NCI-H187 (cell line): ENCODE measurements around the gene LDLRAD4.

Source experiments
- DNase-seq, 2 experiments: peaks; one replicate each; lab custom pipeline; 2025; lab: John Stamatoyannopoulos, UW

The LDLRAD4 gene

DNA sequence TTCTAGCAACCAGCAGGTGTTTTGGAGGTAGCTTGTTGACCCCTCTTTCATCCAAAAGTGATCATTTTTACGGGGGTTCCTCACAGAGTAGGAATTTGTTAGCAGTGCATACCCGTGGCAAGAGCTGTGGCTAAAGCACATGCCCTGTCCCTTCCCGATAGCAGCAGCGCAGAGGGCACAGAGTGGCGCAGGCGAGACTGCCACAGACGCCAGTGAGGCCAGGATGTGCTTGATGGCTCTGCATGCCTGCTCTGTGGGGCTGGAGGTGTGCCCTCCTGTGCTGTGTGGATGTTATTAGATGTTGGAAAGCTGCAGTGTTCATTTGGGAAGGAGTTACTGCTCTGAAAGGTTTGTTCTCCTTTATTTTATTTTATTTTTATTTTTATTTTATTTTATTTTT is 354.2 kb downstream of the LDLRAD4 start:
- no peak for DNase-seq

DNA sequence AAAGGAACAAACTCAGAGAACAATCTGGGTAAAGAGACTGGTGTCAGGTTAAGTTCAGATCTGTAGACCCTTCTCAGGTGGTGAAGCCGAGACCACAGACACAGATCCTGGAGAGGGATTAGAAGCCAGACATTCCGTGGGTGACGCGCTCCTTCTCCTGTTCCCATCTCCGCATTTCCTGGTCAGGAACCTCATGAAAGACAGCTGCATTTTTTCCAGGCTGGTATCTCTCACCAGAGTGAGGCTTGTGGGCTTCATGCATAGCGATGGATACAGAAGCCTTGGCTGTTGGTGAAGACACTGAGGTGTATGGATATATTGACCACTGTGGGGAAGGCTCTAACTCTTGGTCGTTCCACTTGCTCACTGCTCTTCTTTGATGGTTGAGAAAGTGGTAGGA is 355.2 kb downstream of the LDLRAD4 start:
- no peak for DNase-seq

DNA sequence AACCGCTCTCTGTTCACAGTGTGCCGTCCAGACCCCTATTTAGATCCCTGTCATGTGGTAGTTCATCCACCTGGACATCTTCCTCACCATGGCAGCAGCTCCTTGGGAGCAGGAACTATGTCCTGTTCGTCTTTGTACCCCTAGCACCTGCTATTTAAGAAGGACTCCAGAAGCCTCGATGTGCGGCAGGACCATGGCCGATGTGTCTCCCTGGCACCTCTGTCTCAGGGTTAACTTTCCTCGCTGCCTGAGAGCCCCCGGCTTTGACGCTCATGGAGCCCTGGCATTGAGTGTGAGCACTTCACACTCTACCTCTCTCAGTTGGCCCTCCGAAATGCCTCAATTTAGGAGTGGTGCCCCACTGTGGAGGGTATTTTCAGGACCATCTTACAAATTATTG is 355.8 kb downstream of the LDLRAD4 start:
- no peak for DNase-seq

DNA sequence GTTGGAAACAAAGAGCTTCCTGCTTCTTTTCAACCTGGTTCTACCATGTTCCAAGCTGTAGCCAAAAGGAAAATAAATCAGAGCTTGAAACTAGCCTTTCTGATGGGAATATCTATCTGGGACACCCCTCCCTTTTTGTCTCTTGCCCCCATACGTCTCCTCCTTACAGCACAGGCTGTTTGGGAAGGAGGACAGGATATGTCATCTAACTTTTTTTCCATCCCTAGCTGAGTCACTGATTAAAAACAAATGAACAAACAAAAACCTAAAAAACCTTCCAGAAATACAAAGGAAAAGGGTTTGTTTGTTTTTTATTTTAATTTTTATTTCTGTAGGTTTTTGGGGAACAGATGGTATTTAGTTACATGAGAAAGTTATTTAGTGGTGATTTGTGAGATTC is 356.2 kb downstream of the LDLRAD4 start:
- DNase-seq, result no peak

DNA sequence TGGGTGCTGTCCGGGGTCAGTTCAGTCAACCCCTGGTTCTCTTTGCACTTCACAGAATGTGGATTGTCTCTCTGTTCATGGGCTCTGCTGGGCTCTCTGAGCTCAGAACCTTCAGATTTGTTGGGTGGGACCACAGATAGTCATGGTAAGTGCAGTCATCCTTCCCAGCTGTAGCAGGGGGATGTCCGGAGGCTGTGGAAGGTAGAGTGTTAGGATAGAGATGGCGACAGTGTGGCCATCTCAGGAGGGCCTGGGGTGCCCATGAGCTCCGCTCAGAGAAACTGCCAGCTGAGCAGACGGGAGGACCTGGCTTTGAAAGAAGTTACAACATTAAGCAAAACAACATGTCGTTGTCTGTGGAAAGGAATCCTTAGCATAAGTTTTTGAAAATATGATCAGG is 358.0 kb downstream of the LDLRAD4 start:
- no peak for DNase-seq

DNA sequence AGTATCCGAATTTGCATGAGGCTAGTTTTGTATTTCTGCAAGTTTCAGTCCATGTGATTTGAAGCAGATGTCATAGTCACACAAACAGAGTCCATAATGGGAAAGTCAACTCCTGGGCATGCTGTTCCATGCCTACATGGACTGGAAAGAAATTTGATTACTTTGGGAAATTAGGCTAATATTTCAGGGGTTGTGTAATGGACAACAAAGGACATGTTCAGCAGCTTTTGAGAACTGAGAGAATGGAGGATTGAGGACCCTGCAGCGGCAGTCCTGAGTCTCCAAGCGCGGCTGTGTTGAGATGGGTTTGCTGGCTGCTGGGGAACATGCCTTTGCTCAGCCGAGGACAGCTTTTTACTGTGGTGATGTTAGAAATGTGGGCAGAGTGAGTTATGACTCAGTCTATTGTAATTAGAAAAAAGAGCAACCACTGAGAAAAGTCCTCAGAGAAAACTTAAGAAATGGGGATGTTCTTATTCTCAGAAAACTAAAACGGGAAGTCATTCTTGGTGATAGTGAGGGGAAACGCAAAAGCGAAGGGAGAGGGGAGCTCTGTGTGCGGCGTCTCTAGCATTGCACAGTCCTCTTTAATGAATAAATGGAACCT is 358.6 kb downstream of the LDLRAD4 start:
- DNase-seq, result no peak

DNA sequence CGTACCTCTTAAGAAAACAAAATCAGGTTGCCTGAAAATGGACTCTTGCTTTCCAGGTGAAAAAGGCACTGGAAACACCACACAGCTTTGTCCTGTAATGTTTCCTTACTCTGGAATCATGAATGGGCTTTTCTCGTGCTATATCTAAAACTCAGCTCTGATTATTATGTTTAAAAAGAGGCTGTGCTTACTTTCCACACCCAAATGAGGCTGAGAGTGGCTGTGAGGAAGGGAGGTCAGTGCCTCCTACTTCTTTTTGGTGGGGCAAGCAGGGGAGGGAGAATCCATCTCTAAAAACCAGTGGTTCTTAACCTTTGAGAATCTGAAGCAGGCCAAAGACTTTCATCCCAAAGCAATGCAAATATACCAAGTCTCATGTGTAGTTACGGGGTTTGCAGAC is 359.2 kb downstream of the LDLRAD4 start:
- DNase-seq, result no peak

DNA sequence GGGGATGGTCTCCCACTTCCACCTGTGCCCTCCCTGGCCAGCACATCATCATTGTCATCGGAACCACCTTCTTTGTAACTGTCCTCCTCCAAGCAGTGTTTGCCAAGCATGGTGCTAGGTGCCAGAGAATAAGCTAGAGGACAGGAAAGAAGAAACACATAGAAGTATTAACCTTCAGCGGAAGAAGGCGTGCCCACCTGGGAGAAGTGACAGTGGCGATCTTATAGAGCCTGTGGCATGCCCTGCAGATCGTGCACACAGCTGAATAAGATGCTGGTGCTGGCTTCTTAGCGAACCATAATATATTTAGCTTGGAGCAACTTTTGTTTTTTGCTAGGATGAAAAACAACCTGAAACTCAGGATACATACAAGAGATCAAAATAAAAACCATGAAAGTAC is 359.8 kb downstream of the LDLRAD4 start:
- no peak for DNase-seq

DNA sequence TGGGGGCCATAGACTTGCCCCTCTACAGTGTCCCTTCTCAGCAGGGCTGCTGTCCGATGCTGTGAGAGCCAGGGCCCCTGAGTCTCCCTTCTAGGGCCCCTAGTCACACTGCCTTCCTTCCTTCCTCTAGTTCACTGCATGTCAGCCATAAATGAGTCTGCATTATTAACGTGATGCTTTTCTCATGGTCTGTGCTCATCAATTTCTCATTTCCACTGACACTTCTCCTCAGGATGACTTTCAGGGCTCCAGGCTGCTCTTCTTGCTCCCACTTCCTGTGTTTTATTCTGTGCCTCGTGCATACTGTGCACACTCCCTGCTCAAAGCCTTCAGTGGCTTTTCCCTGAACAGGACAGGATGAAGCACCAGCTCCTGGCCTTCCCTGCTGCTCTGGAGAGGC is 361.3 kb downstream of the LDLRAD4 start:
- no peak for DNase-seq

DNA sequence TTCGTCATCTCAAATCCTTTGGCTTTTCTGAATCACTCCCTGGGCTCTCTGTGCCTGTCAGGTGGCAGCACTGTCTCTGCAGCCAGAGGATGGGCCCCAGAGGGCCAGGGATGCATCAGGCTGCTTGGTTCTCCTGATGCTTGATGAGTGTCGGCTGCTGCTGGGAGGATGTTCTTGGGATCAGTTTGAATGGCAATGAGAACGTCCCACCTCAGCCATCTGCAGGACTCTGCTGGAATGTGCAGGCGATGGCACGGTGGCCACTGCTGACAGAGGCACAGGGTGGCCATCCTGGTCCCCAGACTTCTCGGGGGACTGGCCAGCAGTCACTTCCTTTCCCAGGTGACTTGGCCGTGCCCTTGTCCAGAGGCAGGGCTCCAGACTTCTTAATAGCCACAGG is 361.8 kb downstream of the LDLRAD4 start:
- no peak for DNase-seq

DNA sequence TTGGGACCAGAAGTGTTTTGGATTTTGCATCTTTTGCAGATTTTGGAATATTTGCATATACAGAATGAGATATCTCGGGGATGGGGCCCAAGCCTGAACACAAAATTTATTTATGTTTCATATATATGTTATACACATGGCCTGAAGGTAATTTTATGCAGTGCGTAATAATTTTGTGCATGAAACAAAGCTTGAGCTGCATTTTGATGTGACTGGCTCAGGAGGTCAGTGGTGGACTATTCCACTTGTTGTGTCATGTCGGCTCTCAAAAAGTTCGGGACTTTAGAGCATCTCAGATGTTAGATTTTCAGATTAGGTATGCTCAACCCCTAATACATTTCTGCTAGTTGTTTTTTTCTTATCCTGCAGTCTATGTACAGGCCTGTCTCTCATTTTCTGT is 362.4 kb downstream of the LDLRAD4 start:
- DNase-seq, result no peak

DNA sequence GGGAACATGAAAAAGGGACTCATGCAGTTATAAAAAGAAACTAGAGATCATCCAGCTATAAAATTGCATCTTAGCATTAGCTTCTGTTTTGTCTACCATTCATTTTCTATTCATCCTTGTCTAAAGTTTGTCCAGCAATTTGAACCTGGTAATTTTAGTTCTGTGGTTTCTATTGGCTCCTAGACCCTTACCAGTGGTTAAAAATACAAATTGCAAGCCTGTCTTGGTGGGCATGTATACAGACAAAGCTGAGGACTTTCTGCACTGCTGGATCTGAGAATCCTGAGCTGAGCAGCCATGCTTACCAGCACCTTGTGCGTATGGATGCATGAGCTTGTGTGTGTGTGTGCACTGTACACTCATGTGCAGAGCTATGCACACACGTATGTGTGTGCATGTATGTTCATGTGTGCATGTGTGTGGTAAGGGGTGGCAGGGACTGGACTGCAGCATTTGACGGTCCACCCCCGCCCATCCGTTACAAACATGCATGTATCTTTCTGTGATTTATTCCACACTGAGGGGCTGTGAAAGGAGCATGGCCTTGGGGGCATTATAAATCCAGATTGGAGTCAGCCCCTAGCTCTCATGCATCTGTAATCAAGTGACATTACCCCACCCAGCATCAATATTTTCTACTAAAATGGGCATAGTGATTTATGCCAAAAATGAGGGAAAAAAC is 363.1 kb downstream of the LDLRAD4 start:
- DNase-seq, result no peak

DNA sequence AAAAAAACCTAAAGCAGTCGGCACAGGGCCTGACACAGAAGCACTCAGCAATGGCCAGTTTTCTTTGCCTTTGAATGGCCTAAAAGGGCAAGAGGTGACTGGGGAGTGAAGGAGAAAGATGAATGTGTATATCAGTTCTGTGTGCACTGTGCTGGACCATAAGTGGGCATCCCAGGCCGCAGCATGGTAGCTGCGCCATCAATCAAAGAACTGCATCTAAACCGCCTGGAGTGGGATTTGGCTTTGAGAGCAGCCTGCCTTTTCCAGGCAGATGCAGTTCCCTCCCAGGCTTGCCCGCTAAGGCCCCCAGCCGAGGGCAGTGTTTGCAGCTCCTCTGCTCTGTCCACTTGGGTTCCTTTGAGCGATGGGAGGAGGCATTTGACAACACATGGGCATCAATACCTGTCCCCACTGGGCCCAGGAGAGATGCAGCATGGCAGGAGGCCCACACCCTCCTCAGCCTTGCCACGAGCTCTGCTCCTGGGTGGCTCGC is 363.7 kb downstream of the LDLRAD4 start:
- DNase-seq, result no peak

DNA sequence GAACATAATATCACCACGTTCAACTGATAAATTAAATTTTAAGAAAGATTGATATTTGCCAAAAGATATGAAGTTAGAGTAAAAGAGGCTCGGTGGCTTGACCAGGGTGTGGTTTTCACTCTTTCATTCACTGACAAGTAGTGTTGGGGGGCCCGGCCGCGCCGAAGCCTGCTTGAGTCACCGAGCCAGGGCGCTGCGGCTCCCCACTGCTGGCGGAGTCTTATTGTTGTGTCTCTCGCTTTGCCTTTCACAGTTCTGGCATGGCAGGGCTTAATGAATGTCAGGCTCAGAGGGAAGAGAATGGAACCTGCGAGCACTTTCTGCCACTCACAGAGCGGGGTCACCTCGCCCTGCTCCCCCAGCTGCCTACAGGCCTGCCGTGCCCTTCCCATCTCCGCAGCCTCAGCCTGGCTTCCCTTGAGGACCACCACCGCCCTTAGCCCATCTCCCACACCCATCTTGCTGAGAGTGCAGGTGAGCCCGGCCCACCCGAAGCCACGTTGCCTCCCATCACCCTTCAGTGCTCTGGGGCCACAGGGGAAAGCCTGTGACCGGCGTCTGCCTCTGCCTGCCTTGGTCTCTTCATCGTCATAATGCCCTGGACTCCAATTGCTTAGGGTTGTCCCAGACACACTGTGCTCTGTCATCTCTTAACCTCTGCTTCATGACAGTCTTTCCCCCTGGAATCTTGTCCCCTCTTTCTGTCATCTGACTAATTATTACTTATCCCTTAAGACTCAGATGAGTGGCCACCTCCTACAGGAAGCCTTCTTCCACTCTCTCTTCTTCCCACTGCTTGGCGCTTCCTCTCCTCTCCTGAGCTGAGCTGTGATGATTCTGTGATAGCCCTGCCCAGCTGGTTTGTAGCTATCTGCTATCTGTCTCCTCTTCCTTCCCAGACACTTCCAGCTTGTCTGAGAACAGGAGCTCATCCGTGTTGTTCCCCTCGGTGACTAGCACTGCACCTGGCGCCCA is 365.3 kb downstream of the LDLRAD4 start:
- DNase-seq, result no peak

DNA sequence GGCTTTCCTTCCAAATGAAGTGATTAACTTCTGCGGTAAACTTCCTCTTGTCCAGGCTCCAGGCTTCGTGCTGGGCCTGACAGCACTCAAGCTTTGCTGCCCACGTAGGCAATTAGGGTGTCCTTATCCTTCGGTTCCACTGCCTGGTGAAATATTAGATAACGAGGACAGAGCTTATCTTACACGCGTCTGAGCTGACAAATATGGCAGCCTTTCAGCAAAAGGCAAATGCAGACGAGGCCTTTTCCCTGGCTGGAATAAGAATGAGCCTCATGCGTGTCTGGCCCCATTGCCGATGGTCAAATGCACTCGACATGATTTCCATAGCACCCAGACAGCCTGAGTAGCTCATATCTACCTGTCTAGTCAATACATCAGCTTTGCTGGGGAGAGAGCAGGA is 366.3 kb downstream of the LDLRAD4 start:
- no peak for DNase-seq

DNA sequence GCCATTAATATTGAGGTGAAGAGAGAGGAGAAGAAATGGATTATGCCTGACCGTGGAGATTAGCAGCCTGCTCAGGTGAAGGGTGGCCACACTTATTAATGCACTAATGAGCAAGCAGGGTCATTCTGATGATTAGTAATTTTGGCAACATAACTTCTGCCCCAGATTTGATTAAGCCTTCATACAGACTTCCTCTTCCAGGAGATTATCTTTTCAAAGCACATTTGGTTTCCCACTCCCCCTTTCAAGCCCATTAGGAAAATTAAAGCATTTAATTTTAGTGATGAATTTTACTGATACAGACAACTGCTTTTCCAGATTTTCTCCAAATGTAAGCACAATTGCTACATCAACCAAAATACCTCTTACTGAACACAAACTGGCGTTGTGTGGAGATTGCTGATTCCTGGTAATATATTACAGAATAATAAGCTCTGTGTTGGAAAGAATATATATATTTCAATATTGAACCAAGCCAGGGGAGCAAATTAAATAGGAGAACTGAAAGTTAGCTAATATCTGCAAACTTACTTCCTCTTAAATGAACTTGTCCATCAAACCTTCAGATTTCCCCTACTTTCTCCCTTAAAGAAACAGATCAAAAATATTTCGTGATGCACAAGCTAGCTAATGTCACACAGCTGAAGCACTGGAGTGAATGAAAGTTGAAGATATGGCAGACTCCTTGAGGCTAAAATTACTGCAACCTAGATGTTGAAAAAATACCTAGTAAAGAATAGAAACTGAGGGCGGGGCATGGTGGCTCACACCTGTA is 367.0 kb downstream of the LDLRAD4 start:
- no peak for DNase-seq

DNA sequence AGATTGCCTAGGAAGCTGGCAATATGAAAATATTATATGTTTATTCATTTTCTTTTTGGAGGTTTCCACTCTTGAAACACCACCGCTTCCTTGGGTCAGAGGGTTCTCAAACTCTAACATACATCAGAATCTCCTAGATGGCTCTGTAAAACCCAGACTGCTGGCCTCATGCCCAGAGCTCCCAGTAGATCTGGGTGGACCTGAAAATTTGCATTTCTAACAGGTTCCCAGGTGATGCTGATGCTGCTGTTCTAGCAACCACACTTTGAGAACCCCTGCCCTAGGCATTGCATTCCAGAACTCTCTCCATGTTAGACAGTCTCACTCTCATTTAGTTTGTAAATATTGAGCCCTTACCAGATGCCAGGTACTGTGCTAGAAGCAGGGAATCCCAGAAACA is 368.4 kb downstream of the LDLRAD4 start:
- DNase-seq, result no peak

DNA sequence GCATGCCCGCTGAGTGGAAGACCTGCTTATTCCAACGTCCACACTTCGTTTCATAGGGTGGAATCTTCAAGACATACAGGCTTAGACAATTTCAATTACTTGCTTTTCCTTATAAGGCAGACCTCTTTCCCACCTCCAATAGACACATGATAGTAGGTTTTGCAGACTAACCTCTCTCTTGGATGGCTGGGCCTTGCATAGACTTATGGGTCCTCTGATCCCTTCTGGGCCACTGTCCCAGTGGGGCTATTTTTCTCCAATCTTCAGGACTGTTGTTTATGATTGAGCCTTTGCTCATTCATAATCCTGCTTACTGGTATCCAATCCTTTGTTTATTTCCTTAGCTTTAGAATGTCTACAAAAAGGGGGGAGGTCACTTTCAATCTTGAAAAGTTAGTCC is 368.9 kb downstream of the LDLRAD4 start:
- no peak for DNase-seq

DNA sequence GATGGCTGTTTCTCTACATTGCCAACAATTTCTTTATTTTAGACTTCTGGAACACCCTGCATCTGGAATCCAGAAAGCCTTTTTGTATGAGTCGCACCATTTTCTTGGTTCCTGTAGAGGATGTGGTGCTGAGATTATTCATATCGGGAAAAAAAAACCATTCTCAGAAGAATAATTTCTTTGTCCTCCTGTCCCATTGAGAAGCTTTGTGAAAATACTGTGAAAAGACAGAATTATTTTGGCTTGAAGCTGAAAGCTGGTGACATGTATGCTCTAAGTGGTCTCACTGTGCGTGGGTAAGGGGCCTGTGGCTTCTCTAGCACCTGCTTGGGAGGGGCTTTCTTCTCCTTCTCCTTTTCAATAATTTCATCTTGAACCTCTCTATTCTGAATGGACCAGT is 369.4 kb downstream of the LDLRAD4 start:
- no peak for DNase-seq

DNA sequence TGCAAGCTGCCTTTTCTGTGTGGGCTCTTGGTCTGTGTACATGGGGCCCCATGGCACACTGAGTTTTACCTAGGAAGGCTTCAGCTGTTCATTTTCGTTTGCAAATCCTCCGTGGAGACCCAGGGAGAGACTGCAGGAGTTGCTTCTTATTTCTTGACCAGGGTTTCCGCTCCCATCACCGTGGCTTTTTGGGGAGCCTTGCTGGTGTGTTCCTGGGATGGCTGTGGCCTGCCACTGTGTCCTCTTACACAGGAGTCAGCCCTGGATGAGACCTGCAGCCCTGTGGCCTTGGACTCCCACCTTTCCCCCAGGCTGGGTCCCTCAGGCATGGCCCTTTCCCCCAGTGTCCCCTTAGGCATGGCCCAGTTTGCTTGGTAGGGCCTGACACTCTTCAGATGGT is 370.8 kb downstream of the LDLRAD4 start:
- DNase-seq, result no peak

DNA sequence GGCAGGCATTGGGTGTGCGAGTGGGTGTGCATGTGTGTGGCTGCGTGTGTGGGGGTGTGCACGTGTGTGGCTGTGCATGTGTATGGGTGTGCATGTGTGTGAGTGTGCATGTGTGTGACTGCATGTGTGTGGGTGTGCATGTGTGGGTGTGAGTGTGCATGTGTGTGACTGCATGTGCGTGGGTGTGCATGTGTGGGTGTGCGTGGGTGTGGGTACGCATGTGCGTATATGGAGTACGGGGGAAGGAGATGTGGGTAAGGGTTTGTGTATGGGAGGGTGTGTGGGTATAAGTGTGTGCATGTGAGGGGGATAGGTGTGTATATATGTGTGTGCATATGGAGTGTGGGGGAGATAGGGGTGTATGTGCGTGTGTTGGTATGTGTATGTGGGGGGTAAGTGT is 371.4 kb downstream of the LDLRAD4 start:
- no peak for DNase-seq

DNA sequence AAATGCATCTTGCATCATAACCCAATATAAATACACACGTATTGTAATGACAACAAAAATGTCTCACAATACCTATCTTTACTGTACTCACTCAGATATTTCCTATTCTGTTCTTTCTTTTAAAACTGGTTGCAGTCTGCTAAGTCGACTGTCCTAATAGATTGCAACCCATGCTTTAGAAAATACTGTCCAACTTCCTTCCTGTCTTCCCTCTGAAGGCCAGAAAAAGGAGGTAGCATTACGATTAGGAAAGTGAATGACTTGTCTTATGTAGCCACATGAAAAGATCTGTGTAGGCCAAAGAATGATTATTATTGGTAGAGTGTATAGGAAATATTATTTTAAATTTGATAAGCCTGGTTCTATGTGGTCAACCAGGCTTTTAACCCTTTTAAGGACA is 373.7 kb downstream of the LDLRAD4 start:
- no peak for DNase-seq
